NCI-H1105 treated with DMSO at 0.1 percent for 48 hours (cell line): Measurements from ENCODE around the gene EIF2S2.

Experiments
- DNase-seq: peaks from one replicate; lab custom pipeline; 2025; lab: John Stamatoyannopoulos, UW

The EIF2S2 gene

GRCh38 chr20:34064286-34064685 lies 47.8 kb downstream of the EIF2S2 start:
- no peak for DNase-seq

- DNase-seq = no peak
Observed at GRCh38 chr20:34062570-34063482, 49.2 kb downstream of the EIF2S2 start.

GRCh38 chr20:34061695-34062094 lies 50.3 kb downstream of the EIF2S2 start:
- DNase-seq = no peak

- no peak for DNase-seq
Observed at GRCh38 chr20:34060970-34061369, 51.1 kb downstream of the EIF2S2 start.

- no peak for DNase-seq
Observed at GRCh38 chr20:34058831-34059230, 53.2 kb downstream of the EIF2S2 start.

GRCh38 chr20:34055290-34055689 lies 56.8 kb downstream of the EIF2S2 start:
- DNase-seq = no peak

GRCh38 chr20:34052414-34052813 lies 59.6 kb downstream of the EIF2S2 start:
- DNase-seq = no peak

GRCh38 chr20:34049897-34050695 lies 61.9 kb downstream of the EIF2S2 start:
- DNase-seq = no peak

- DNase-seq = no peak
Observed at GRCh38 chr20:34049389-34049788, 62.7 kb downstream of the EIF2S2 start.

GRCh38 chr20:34047917-34048316 lies 64.1 kb downstream of the EIF2S2 start:
- peak; percentile 68 for DNase-seq

- no peak for DNase-seq
Observed at GRCh38 chr20:34047010-34047687, 64.9 kb downstream of the EIF2S2 start.

- no peak for DNase-seq
Observed at GRCh38 chr20:34045930-34046725, 65.9 kb downstream of the EIF2S2 start.

- DNase-seq = no peak
Observed at GRCh38 chr20:34045294-34045693, 66.7 kb downstream of the EIF2S2 start.

GRCh38 chr20:34043025-34043424 lies 69.0 kb downstream of the EIF2S2 start:
- no peak for DNase-seq

GRCh38 chr20:34042262-34042661 lies 69.8 kb downstream of the EIF2S2 start:
- DNase-seq = peak; percentile 84

GRCh38 chr20:34041226-34041625 lies 70.8 kb downstream of the EIF2S2 start:
- no peak for DNase-seq

- no peak for DNase-seq
Observed at GRCh38 chr20:34040300-34040995, 71.6 kb downstream of the EIF2S2 start.
